WTC11 (cell line): Measurements from ENCODE around the gene EIF4B.

Experiments
- AFF4 ChIP-seq: sonication (generic); formaldehyde crosslinking; IDR thresholded peaks from 2 replicates; pipeline ENCODE4 v1.8.1; 2023; ENCODE audit warnings: mild to moderate bottlenecking, missing genetic modification reagents, borderline replicate concordance
- ATF6 ChIP-seq: sonication (generic); formaldehyde crosslinking; IDR thresholded peaks from 2 replicates; pipeline ENCODE4 v1.8.1; 2023; ENCODE audit warnings: mild to moderate bottlenecking, missing genetic modification reagents
- CREB1 ChIP-seq: sonication (generic); formaldehyde crosslinking; IDR thresholded peaks from 2 replicates; pipeline ENCODE4 v1.8.0; 2023; ENCODE audit warnings: mild to moderate bottlenecking, missing genetic modification reagents
- CREM ChIP-seq: sonication (generic); formaldehyde crosslinking; IDR thresholded peaks from 2 replicates; pipeline ENCODE4 v1.8.1; 2022; ENCODE audit warnings: mild to moderate bottlenecking, missing genetic modification reagents, moderate library complexity
- CTCF ChIP-seq: fragments of 200-600 bp; IDR thresholded peaks from 2 replicates; pipeline ENCODE4 v1.8.0; 2022; ENCODE audit warnings: antibody characterized with exemption
- E2F4 ChIP-seq: sonication (generic); formaldehyde crosslinking; IDR thresholded peaks from 2 replicates; pipeline ENCODE4 v1.8.1; 2022; ENCODE audit warnings: low read depth, mild to moderate bottlenecking, moderate library complexity, missing genetic modification reagents, borderline replicate concordance
- ERG ChIP-seq: fragments of 250-450 bp; sonication (Bioruptor Pico); IDR thresholded peaks from 2 replicates; pipeline ENCODE4 v1.8.0; 2021; ENCODE audit warnings: mild to moderate bottlenecking
- JUN ChIP-seq: sonication (generic); formaldehyde crosslinking; IDR thresholded peaks from 2 replicates; pipeline ENCODE4 v1.8.0; 2023; ENCODE audit warnings: mild to moderate bottlenecking, missing genetic modification reagents
- USF1 ChIP-seq: sonication (generic); formaldehyde crosslinking; IDR thresholded peaks from 2 replicates; pipeline ENCODE4 v1.8.0; 2022; ENCODE audit warnings: mild to moderate bottlenecking, missing genetic modification reagents
- ZNF121 ChIP-seq: sonication (generic); formaldehyde crosslinking; IDR thresholded peaks from 2 replicates; pipeline ENCODE4 v1.8.0; 2023; ENCODE audit warnings: missing genetic modification reagents
- ZNF138 ChIP-seq: sonication (generic); formaldehyde crosslinking; conservative IDR thresholded peaks from 2 replicates; pipeline ENCODE4 v1.8.1; 2022; ENCODE audit warnings: mild to moderate bottlenecking, moderate library complexity, missing genetic modification reagents
- ZNF317 ChIP-seq: sonication (generic); formaldehyde crosslinking; IDR thresholded peaks from 2 replicates; pipeline ENCODE4 v1.8.1; 2023; ENCODE audit warnings: low read depth, mild to moderate bottlenecking, moderate library complexity, missing genetic modification reagents, borderline replicate concordance

DNA sequence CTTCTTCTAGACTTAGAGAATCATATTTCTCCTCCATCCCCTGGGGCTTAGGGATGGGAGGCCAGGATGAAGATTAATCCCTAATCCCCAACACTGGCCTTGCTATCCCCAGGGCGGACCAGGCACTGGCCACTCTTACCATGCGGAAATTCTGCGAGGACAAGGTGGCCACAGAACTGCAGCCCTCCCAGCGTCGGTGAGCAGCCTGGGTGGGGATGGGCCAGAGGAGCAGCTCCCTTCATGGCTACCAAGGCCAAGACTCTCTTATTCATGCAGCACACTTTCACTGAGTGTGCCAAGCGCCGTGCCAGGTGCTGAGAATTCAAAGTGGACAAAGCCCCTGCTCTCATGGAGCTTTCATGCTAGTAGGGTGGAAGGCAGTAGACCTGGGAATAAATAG is 50.6 kb downstream of the EIF4B start:
- TF ChIP-seq ATF6 (CRISPR knock-in tag): no peak
- no peak for TF ChIP-seq CTCF
- no peak for TF ChIP-seq CREB1 (CRISPR knock-in tag)
- TF ChIP-seq ERG (CRISPR knock-in tag): no peak
- TF ChIP-seq USF1 (CRISPR knock-in tag): no peak
- no peak for TF ChIP-seq E2F4 (CRISPR knock-in tag)
- no peak for TF ChIP-seq ZNF121 (CRISPR knock-in tag)
- no peak for TF ChIP-seq ZNF317
- TF ChIP-seq CREM: no peak
- no peak for TF ChIP-seq JUN (CRISPR knock-in tag)
- TF ChIP-seq ZNF138 (CRISPR knock-in tag): no peak
- TF ChIP-seq AFF4 (CRISPR knock-in tag): no peak
